ENCODE measurements around the gene ZNF195. TPM values are rescaled to one million over a fixed set of nuclear protein-coding genes. Genes with fewer than 3 reads are reported as not detected.

The ZNF195 gene
- polyA plus RNA-seq, 1 of the 3 experiments (the other 2 are of a cell fraction), result 13.2 TPM

DNA sequence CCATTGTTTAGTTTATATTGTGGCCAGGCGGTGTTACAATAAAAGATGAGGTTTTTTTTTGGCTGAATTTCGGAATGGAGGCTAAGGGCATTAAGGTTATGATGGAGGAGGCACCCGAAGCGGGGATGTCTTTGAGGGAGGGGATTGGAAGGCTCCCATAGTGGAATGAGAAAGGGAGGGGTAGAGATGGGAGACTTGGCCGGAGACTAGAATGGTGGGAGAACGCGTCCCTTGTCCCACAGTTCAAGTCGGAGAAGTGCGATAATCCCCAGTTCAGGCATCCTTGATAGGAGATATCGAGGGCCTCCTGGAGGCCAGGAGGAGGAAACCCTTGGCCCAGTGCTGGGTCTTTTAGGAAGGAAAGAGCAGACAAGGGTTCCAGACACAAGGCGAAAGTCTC is 21.6 kb downstream of the ZNF195 start:
- Histone ChIP-seq H3K9me3 (peaks cover 29% of the 10 kb centered on the region; the same call in 1 of the 2 replicates), H4K20me1 (ENCODE audit: insufficient read depth) (no peaks in the 10 kb centered on the region), H3K36me3 (replicated peaks in 1 of 2; ENCODE audit: control insufficient read depth in 1 of 2, insufficient read depth in 2 of 2, low read length in 1 of 2) (peaks cover 43 to 50% of the 10 kb centered on the region in 2 experiments), H3K4me3 (ENCODE audit: low read depth in 2 of 2, low read length in 1 of 2) (no peak overlapping the region; a peak in 1 of 4 replicates), H3K27ac (ENCODE audit: low read depth in 2 of 2, low read length in 1 of 2) (no peak overlapping the region), H3K4me1 (ENCODE audit: control insufficient read depth in 1 of 2, insufficient read depth in 2 of 2, low read depth in 1 of 2, low read length in 1 of 2) (no peaks in the 10 kb centered on the region), H3F3A (replicated peaks; ENCODE audit: insufficient read depth) (no peaks in the 10 kb centered on the region), H3K9ac (no peak overlapping the region), H2AFZ (ENCODE audit: low read depth) (no peak overlapping the region), H3K4me2 (no peak overlapping the region), H3K9me2 (no peaks in the 10 kb centered on the region), H3K27me3 (ENCODE audit: insufficient read depth) (no peaks in the 10 kb centered on the region), H3K79me2 (ENCODE audit: insufficient read depth) (peaks cover 6% of the 10 kb centered on the region; the same call in 1 of the 2 replicates)
- no peak for DNase-seq
- CTCF ChIA-PET, result no interaction called here
- POLR2A ChIA-PET, result interaction anchor here (1.3 kb wide), 1 partner anchor 22 kb away, joined by 3 read pairs; the partner anchor contains the start of gene ZNF195
- TF ChIP-seq EP300 (IDR thresholded peaks at IDR 0.05; ENCODE audit: borderline replicate concordance in 1 of 2, low read depth in 1 of 2, low read length in 1 of 2), result no peak
- no peak for TF ChIP-seq NRF1 (IDR thresholded peaks at IDR 0.05; ENCODE audit: low read depth, low read length)
- no peak for TF ChIP-seq YY1 (IDR thresholded peaks at IDR 0.05; ENCODE audit: low read depth)
- no peak for TF ChIP-seq GABPA (IDR thresholded peaks at IDR 0.05; ENCODE audit: low read depth)
- no peak for TF ChIP-seq TCF12 (IDR thresholded peaks at IDR 0.05)
- TF ChIP-seq, protein P1, sequence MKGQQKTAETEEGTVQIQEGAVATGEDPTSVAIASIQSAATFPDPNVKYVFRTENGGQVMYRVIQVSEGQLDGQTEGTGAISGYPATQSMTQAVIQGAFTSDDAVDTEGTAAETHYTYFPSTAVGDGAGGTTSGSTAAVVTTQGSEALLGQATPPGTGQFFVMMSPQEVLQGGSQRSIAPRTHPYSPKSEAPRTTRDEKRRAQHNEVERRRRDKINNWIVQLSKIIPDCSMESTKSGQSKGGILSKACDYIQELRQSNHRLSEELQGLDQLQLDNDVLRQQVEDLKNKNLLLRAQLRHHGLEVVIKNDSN (IDR thresholded peaks at IDR 0.05; ENCODE audit: borderline replicate concordance, low read depth), result no peak
- TF ChIP-seq, protein P2, sequence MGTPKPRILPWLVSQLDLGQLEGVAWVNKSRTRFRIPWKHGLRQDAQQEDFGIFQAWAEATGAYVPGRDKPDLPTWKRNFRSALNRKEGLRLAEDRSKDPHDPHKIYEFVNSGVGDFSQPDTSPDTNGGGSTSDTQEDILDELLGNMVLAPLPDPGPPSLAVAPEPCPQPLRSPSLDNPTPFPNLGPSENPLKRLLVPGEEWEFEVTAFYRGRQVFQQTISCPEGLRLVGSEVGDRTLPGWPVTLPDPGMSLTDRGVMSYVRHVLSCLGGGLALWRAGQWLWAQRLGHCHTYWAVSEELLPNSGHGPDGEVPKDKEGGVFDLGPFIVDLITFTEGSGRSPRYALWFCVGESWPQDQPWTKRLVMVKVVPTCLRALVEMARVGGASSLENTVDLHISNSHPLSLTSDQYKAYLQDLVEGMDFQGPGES (IDR thresholded peaks at IDR 0.05; ENCODE audit: low read depth, low read length), result no peak
- WGBS (ENCODE audit: low lambda C conversion rate), result 98% methylated on average over 11 of the region's 11 CpGs

DNA sequence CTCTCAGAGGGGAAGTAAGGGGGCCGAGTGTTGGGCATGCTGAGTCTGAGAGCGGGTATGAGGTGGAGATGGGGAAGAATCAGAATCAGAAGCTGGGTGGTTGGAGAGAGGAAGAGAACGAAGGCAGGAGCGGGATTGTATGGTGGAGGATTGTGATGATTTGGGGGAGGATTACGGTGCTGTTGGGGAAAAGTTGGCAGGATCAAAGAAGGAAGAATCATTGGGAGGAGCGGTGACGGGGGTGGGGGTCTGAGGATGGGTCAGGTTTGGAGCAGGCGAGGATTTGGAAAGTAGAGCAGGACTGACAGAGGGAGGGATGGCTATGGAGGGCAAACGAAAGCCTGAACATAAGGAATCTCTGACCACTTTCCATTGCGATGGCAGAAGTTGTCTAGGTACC is 22.1 kb downstream of the ZNF195 start:
- Histone ChIP-seq H4K20me1 (ENCODE audit: insufficient read depth) (no peaks in the 10 kb centered on the region), H3K27me3 (ENCODE audit: insufficient read depth) (no peaks in the 10 kb centered on the region), H3K4me3 (ENCODE audit: low read depth in 2 of 2, low read length in 1 of 2) (no peak overlapping the region), H3K9me3 (peaks cover 28% of the 10 kb centered on the region; the same call in 1 of the 2 replicates), H3K4me1 (ENCODE audit: control insufficient read depth in 1 of 2, insufficient read depth in 2 of 2, low read depth in 1 of 2, low read length in 1 of 2) (no peaks in the 10 kb centered on the region), H3K36me3 (replicated peaks in 1 of 2; ENCODE audit: control insufficient read depth in 1 of 2, insufficient read depth in 2 of 2, low read length in 1 of 2) (peaks cover 39 to 46% of the 10 kb centered on the region in 2 experiments), H3K9me2 (no peaks in the 10 kb centered on the region), H3K9ac (no peak overlapping the region), H3K4me2 (no peak overlapping the region), H3F3A (replicated peaks; ENCODE audit: insufficient read depth) (no peaks in the 10 kb centered on the region), H3K79me2 (ENCODE audit: insufficient read depth) (peaks cover 4% of the 10 kb centered on the region; the same call in 1 of the 2 replicates), H2AFZ (ENCODE audit: low read depth) (no peak overlapping the region), H3K27ac (ENCODE audit: low read depth in 2 of 2, low read length in 1 of 2) (no peak overlapping the region)
- CTCF ChIA-PET, result interaction anchor here (0.8 to 6.8 kb wide), 4 partner anchors 15 to 52 kb away, joined by 3 to 67 read pairs (median 6); no protein-coding TSS in a partner anchor
- DNase-seq, result no peak
- 97% methylated on average over 10 of the region's 10 CpGs for WGBS (ENCODE audit: low lambda C conversion rate)
- TF ChIP-seq NRF1 (IDR thresholded peaks at IDR 0.05; ENCODE audit: low read depth, low read length), result no peak
- no peak for TF ChIP-seq SMC3 (IDR thresholded peaks at IDR 0.05; ENCODE audit: low read depth, low read length)
- no peak for TF ChIP-seq GATA2 (CRISPR knock-in tag; IDR thresholded peaks at IDR 0.05)
- no peak for TF ChIP-seq RXRA (IDR thresholded peaks at IDR 0.05; ENCODE audit: borderline replicate concordance, low read depth)
- TF ChIP-seq, protein P3, sequence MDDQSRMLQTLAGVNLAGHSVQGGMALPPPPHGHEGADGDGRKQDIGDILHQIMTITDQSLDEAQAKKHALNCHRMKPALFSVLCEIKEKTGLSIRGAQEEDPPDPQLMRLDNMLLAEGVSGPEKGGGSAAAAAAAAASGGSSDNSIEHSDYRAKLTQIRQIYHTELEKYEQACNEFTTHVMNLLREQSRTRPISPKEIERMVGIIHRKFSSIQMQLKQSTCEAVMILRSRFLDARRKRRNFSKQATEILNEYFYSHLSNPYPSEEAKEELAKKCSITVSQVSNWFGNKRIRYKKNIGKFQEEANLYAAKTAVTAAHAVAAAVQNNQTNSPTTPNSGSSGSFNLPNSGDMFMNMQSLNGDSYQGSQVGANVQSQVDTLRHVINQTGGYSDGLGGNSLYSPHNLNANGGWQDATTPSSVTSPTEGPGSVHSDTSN (IDR thresholded peaks at IDR 0.05), result no peak
- TF ChIP-seq RFX5 (IDR thresholded peaks at IDR 0.05; ENCODE audit: low read length), result no peak
- no peak for TF ChIP-seq YY1 (IDR thresholded peaks at IDR 0.05; ENCODE audit: low read depth)
- TF ChIP-seq, protein P1 (IDR thresholded peaks at IDR 0.05; ENCODE audit: borderline replicate concordance, low read depth), result no peak
- no peak for TF ChIP-seq RAD21 (IDR thresholded peaks at IDR 0.05; ENCODE audit: low read length)
- no peak for TF ChIP-seq FOXM1 (IDR thresholded peaks at IDR 0.05; ENCODE audit: low read depth)
- no peak for TF ChIP-seq NFIC (IDR thresholded peaks at IDR 0.05; ENCODE audit: borderline replicate concordance)
- TF ChIP-seq TEAD4 (IDR thresholded peaks at IDR 0.05; ENCODE audit: borderline replicate concordance, insufficient read depth), result no peak
- no peak for TF ChIP-seq MXI1 (IDR thresholded peaks at IDR 0.05; ENCODE audit: low read depth, low read length)
- no peak for TF ChIP-seq POLR2AphosphoS5 (IDR thresholded peaks at IDR 0.05; ENCODE audit: low read depth, low read length)
- TF ChIP-seq RCOR1 (IDR thresholded peaks at IDR 0.05; ENCODE audit: low read length), result no peak
- TF ChIP-seq, protein P4, sequence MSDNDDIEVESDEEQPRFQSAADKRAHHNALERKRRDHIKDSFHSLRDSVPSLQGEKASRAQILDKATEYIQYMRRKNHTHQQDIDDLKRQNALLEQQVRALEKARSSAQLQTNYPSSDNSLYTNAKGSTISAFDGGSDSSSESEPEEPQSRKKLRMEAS (IDR thresholded peaks at IDR 0.05; ENCODE audit: low read depth), result no peak
- TF ChIP-seq JUND (IDR thresholded peaks at IDR 0.05), result no peak
- TF ChIP-seq, protein P2 (IDR thresholded peaks at IDR 0.05; ENCODE audit: low read depth, low read length), result no peak
- TF ChIP-seq TAF1 (IDR thresholded peaks at IDR 0.05; ENCODE audit: borderline replicate concordance, low read depth, low read length), result no peak
- no peak for TF ChIP-seq TCF12 (IDR thresholded peaks at IDR 0.05)
- POLR2A ChIA-PET, result interaction anchor here (1.0 kb wide), 1 partner anchor 22 kb away, joined by 3 read pairs; the partner anchor contains the start of gene ZNF195

Data from SK-N-SH (cell line).